SK-N-SH (cell line): ENCODE results near the gene RABEPK. TPM values are rescaled to one million over a fixed set of nuclear protein-coding genes. Genes with fewer than 3 reads are reported as not detected.

ENCODE experiments used
- CTCF ChIA-PET: fragments of 300-600, 350-600 bp; formaldehyde crosslinking; extraction: SDS; loops from one replicate; lab custom pipeline; 2021; lab: Yijun Ruan, JAX
- POLR2A ChIA-PET: fragments of 350-600 bp; sonication (Branson Sonifier 250); formaldehyde crosslinking; extraction: SDS; loops from one replicate; lab custom pipeline; 2020; ENCODE audit warnings: antibody characterized with exemption, inconsistent platforms; lab: Yijun Ruan, JAX
- DNase-seq: peaks from one replicate; pipeline ENCODE4 v3.0.0; 2012
- H2AFZ ChIP-seq: fragments of 200-600 bp; sonication (generic); 2 replicates; pipeline ENCODE4 v1.8.1; 2016; ENCODE audit warnings: antibody characterized with exemption, mild to moderate bottlenecking, low read depth
- H3F3A ChIP-seq: fragments of 200-600 bp; sonication (generic); replicated peaks from 2 replicates; pipeline ENCODE3; 2016; ENCODE audit warnings: antibody characterized with exemption, mild to moderate bottlenecking; ENCODE audit not compliant: insufficient read depth
- H3K27ac ChIP-seq, 2 experiments: fragments of 200-500 bp in 1 of 2; fragments of 200-600 bp in 1 of 2; sonication (Bioruptor generic) in 1 of 2; sonication (generic), shearing (Covaris generic) in 1 of 2; 2 replicates each; pipeline versions ENCODE4 v1.5.1 to v1.6.1; 2014 to 2016; ENCODE audit warnings: low read depth in 2 of 2, inconsistent platforms in 1 of 2, low read length in 1 of 2, mild to moderate bottlenecking in 1 of 2, mixed read lengths in 1 of 2
- H3K27me3 ChIP-seq: fragments of 200-600 bp; sonication (generic), shearing (Covaris generic); 2 replicates; pipeline ENCODE4 v1.6.1; 2016; ENCODE audit warnings: mixed run types; ENCODE audit not compliant: insufficient read depth
- H3K36me3 ChIP-seq, 2 experiments: fragments of 200-500 bp in 1 of 2; fragments of 200-600 bp in 1 of 2; sonication (Bioruptor generic) in 1 of 2; sonication (generic) in 1 of 2; replicated peaks in 1 of 2; 2 replicates each; pipeline versions ENCODE3 to v1.5.1; 2014 to 2016; ENCODE audit warnings: low read length in 1 of 2, mild to moderate bottlenecking in 1 of 2; ENCODE audit not compliant: insufficient read depth in 2 of 2, control insufficient read depth in 1 of 2
- H3K4me1 ChIP-seq, 2 experiments: fragments of 200-500 bp in 1 of 2; fragments of 200-600 bp in 1 of 2; sonication (Bioruptor generic) in 1 of 2; sonication (generic), shearing (Covaris generic) in 1 of 2; 2 replicates each; pipeline versions ENCODE4 v1.5.1 to v1.6.1; 2014 to 2016; ENCODE audit warnings: low read depth in 1 of 2, low read length in 1 of 2, mixed run types in 1 of 2; ENCODE audit not compliant: insufficient read depth in 2 of 2, control insufficient read depth in 1 of 2
- H3K4me2 ChIP-seq: fragments of 200-600 bp; sonication (generic), shearing (Covaris generic); 2 replicates; pipeline ENCODE4 v1.6.1; 2017; ENCODE audit warnings: mixed run types
- H3K4me3 ChIP-seq, 2 experiments: fragments of 200-500 bp in 1 of 2; fragments of 200-600 bp in 1 of 2; sonication (Bioruptor generic) in 1 of 2; sonication (generic), shearing (Covaris generic) in 1 of 2; 2 replicates each; pipeline versions ENCODE4 v1.5.1 to v1.8.1; 2014 to 2016; ENCODE audit warnings: low read depth in 2 of 2, inconsistent platforms in 1 of 2, low read length in 1 of 2, mild to moderate bottlenecking in 1 of 2, mixed read lengths in 1 of 2, moderate library complexity in 1 of 2
- H3K79me2 ChIP-seq: fragments of 200-600 bp; sonication (generic); 2 replicates; pipeline ENCODE4 v1.8.1; 2017; ENCODE audit warnings: mild to moderate bottlenecking; ENCODE audit not compliant: insufficient read depth
- H3K9ac ChIP-seq: fragments of 200-600 bp; sonication (generic); 2 replicates; pipeline ENCODE4 v1.6.1; 2017; ENCODE audit warnings: mixed run types
- H3K9me2 ChIP-seq: fragments of 200-600 bp; sonication (generic); 2 replicates; pipeline ENCODE4 v1.6.1; 2017; ENCODE audit warnings: mixed run types
- H3K9me3 ChIP-seq: fragments of 200-600 bp; sonication (generic); 2 replicates; pipeline ENCODE4 v1.6.1; 2017; ENCODE audit warnings: mixed run types, mild to moderate bottlenecking, moderate library complexity
- H4K20me1 ChIP-seq: fragments of 200-600 bp; sonication (generic); 2 replicates; pipeline ENCODE4 v1.6.1; 2017; ENCODE audit warnings: mild to moderate bottlenecking, mixed run types; ENCODE audit not compliant: insufficient read depth
- CHD2 ChIP-seq: fragments of 150-350 bp; IDR thresholded peaks from 2 replicates; pipeline ENCODE4 v1.6.1; 2018; ENCODE audit warnings: low read length; ENCODE audit not compliant: partially characterized antibody
- ELF1 ChIP-seq: IDR thresholded peaks from 2 replicates; pipeline ENCODE4 v1.4.0; 2012
- EZH2phosphoT487 ChIP-seq: fragments of 200-600 bp; sonication (generic); IDR thresholded peaks from 2 replicates; pipeline ENCODE4 v1.6.1; 2017; ENCODE audit warnings: low read depth, mixed run types, mild to moderate bottlenecking, antibody characterized with exemption, moderate library complexity, borderline replicate concordance
- FOSL2 ChIP-seq: IDR thresholded peaks from 2 replicates; pipeline ENCODE4 v1.4.0; 2012; ENCODE audit warnings: low read depth, mild to moderate bottlenecking, moderate library complexity, borderline replicate concordance
- IRF3 ChIP-seq: fragments of 150-350 bp; IDR thresholded peaks from 2 replicates; pipeline ENCODE4 v1.6.1; 2016; ENCODE audit warnings: mild to moderate bottlenecking, low read depth, low read length
- JUND ChIP-seq: IDR thresholded peaks from 2 replicates; pipeline ENCODE4 v1.4.0; 2012
- MAX ChIP-seq: IDR thresholded peaks from 2 replicates; pipeline ENCODE4 v1.4.0; 2012; ENCODE audit warnings: low read depth
- PBX3 ChIP-seq: IDR thresholded peaks from 2 replicates; pipeline ENCODE4; 2012
- POLR2AphosphoS5 ChIP-seq: IDR thresholded peaks from 2 replicates; pipeline ENCODE4 v1.6.1; 2012; ENCODE audit warnings: low read depth, low read length
- RCOR1 ChIP-seq: fragments of 150-350 bp; IDR thresholded peaks from 2 replicates; pipeline ENCODE4 v1.6.1; 2017; ENCODE audit warnings: antibody characterized with exemption, low read length
- RXRA ChIP-seq: IDR thresholded peaks from 2 replicates; pipeline ENCODE4 v1.4.0; 2012; ENCODE audit warnings: low read depth, mild to moderate bottlenecking, borderline replicate concordance
- SIN3A ChIP-seq: IDR thresholded peaks from 2 replicates; pipeline ENCODE4 v1.6.1; 2012; ENCODE audit warnings: low read depth, mild to moderate bottlenecking, low read length, moderate library complexity, borderline replicate concordance
- WGBS: methylation state at CpG from one replicate; pipeline ENCODE4 v1.1.6; 2017; ENCODE audit warnings: low lambda C conversion rate; 5-methylcytosine and 5-hydroxymethylcytosine counted together
- polyA plus RNA-seq, 3 experiments: library from polyadenylated mRNA; depleted of rRNA; stranded (reverse); fragments of >200 nt; gene quantifications; 2 replicates each; pipeline ENCODE4 v1.2.3, GENCODE V29; 2012
- TF ChIP-seq, protein P1 (sequence below): IDR thresholded peaks from 2 replicates; pipeline ENCODE4 v1.4.0; 2012; ENCODE audit warnings: low read depth, borderline replicate concordance

The RABEPK gene
- polyA plus RNA-seq, 1 of the 3 experiments (the other 2 are of a cell fraction): 55.1 TPM

- Histone ChIP-seq H3K9me3 (no peaks in the 10 kb centered on the region), H4K20me1 (peaks cover 33% of the 10 kb centered on the region), H3K36me3 (no peaks in the 10 kb centered on the region), H3F3A (peaks cover 7% of the 10 kb centered on the region), H3K4me3 (no peak overlapping the region), H3K9me2 (no peaks in the 10 kb centered on the region), H2AFZ (no peak overlapping the region), H3K4me2 (no peak overlapping the region), H3K27me3 (no peaks in the 10 kb centered on the region), H3K79me2 (peaks cover 99% of the 10 kb centered on the region), H3K4me1 (peaks cover 0 to 6% of the 10 kb centered on the region in 2 experiments; a peak in 1 of 4 replicates), H3K9ac (no peak overlapping the region), H3K27ac (no peak overlapping the region)
- ChIA-PET CTCF (no interaction called here), POLR2A (interaction anchor here (1.0 kb wide), 1 partner anchor 36 kb away, joined by 3 read pairs; no protein-coding TSS in a partner anchor)
- TF ChIP-seq ELF1: no peak
- no peak for TF ChIP-seq MAX
- no peak for TF ChIP-seq RCOR1
- no peak for TF ChIP-seq RXRA
- no peak for TF ChIP-seq IRF3
- DNase-seq: no peak
- WGBS: 97% methylated on average over 4 of the region's 4 CpGs
Observed at GRCh38 chr9:125276771-125277170, 76.4 kb downstream of the RABEPK start.

- no peak for TF ChIP-seq MAX
- no peak for TF ChIP-seq ELF1
- no peak for TF ChIP-seq FOSL2
- no peak for TF ChIP-seq JUND
- no peak for TF ChIP-seq CHD2
- TF ChIP-seq PBX3: no peak
- no peak for TF ChIP-seq RCOR1
- TF ChIP-seq POLR2AphosphoS5: no peak
- TF ChIP-seq SIN3A: no peak
- no peak for TF ChIP-seq EZH2phosphoT487
- TF ChIP-seq, protein P1, sequence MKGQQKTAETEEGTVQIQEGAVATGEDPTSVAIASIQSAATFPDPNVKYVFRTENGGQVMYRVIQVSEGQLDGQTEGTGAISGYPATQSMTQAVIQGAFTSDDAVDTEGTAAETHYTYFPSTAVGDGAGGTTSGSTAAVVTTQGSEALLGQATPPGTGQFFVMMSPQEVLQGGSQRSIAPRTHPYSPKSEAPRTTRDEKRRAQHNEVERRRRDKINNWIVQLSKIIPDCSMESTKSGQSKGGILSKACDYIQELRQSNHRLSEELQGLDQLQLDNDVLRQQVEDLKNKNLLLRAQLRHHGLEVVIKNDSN: no peak
- TF ChIP-seq, all 33 proteins: peak for 0
- Histone ChIP-seq H3K9me2 (no peaks in the 10 kb centered on the region), H4K20me1 (peaks cover 33% of the 10 kb centered on the region), H3K9ac (no peak overlapping the region), H3K36me3 (no peaks in the 10 kb centered on the region), H3K27ac (no peak overlapping the region), H3K4me2 (no peak overlapping the region), H3K27me3 (no peaks in the 10 kb centered on the region), H3K4me3 (no peak overlapping the region), H3F3A (peaks cover 5% of the 10 kb centered on the region), H3K4me1 (peaks cover 0 to 5% of the 10 kb centered on the region in 2 experiments; a peak in 1 of 4 replicates), H3K79me2 (peaks cover 98% of the 10 kb centered on the region), H2AFZ (no peak overlapping the region), H3K9me3 (no peaks in the 10 kb centered on the region)
- ChIA-PET POLR2A (no interaction called here), CTCF (no interaction called here)
- DNase-seq: no peak
Observed at GRCh38 chr9:125277411-125277810, 77.1 kb downstream of the RABEPK start.
